ENCODE data around the gene GUCY1A1.

GUCY1A1 gene

GRCh38 chr4:155659176-155659575, 7.5 kb upstream of the GUCY1A1 start:
- no peak for DNase-seq (ENCODE audit: low read depth, low spot score)

- DNase-seq (ENCODE audit: low read depth, low spot score): no peak
Observed at GRCh38 chr4:155660436-155660835, 6.2 kb upstream of the GUCY1A1 start.

GRCh38 chr4:155665054-155665453, 1.6 kb upstream of the GUCY1A1 start:
- no peak for DNase-seq (ENCODE audit: low read depth, low spot score)

DNA sequence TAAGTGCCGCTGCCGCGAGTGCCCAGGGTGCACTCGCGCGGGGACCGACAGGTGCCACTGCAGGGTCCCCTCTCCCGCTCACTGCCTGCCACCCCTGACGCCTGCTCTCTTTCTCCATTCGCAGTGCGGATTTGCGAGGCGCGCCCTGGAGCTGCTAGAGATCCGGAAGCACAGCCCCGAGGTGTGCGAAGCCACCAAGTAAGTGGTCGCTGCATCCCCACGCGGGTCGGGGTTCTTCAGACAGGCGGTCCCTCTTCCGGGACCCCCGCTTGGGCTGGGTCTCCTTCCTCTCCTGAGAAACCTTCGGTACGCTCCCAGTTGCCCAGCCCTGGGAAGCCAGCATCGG, 547 bp downstream of the GUCY1A1 start:
- no peak for DNase-seq (ENCODE audit: low read depth, low spot score)

GRCh38 chr4:155667568-155668511, 1.2 kb downstream of the GUCY1A1 start:
- no peak for DNase-seq (ENCODE audit: low read depth, low spot score)

DNA sequence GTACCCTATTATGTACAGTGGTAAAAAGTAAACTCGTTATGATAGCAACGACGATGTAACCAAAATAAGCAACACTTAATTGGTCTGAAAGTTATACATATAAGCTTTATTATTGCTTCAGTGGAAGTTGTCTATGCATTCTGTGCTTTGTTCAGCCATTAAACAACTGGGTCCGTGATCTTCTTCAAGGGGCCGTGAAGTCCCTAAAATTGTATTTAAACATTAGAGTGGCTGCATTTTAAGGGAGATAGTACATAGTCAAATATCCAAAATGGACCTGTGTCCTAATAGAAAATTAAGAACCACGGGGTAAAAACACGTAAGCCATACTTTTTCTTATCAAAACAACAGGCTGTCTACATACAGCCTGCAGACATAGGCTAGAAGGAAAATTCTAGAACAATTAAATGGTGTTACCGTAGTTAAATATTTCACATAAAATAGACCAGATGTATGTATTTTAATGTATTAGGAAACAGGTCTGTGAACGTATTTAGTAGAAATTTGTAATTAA, 2.1 kb downstream of the GUCY1A1 start:
- no peak for DNase-seq (ENCODE audit: low read depth, low spot score)

DNA sequence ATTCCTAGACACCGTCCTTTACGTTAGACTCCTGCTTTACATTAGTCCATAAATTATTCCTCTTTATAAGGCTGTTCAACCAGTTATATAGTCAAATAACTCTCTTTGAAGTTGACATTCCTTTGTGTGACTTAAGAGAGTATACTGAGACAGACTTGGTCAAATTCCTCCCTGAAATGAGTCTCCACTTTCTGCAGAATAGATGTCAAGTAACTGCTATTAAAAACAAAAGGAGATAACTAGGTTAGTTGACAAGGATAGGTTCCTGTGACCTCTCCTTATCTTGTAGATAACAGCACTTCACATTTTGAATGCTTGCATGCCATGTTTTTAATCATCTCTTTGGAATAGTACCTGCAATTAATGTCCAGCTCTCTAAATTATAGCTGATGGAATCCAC, 5.7 kb downstream of the GUCY1A1 start:
- no peak for DNase-seq (ENCODE audit: low read depth, low spot score)

GRCh38 chr4:155673453-155673979, 6.9 kb downstream of the GUCY1A1 start:
- DNase-seq (ENCODE audit: low read depth, low spot score): no peak

GRCh38 chr4:155674669-155675071, 8.0 kb downstream of the GUCY1A1 start:
- DNase-seq (ENCODE audit: low read depth, low spot score): no peak

GRCh38 chr4:155675709-155676429, 9.2 kb downstream of the GUCY1A1 start:
- DNase-seq (ENCODE audit: low read depth, low spot score): no peak

GRCh38 chr4:155676430-155676825, 9.8 kb downstream of the GUCY1A1 start:
- no peak for DNase-seq (ENCODE audit: low read depth, low spot score)

GRCh38 chr4:155678011-155678410, 11.4 kb downstream of the GUCY1A1 start:
- DNase-seq (ENCODE audit: low read depth, low spot score): no peak

GRCh38 chr4:155679343-155679742, 12.7 kb downstream of the GUCY1A1 start:
- no peak for DNase-seq (ENCODE audit: low read depth, low spot score)

DNA sequence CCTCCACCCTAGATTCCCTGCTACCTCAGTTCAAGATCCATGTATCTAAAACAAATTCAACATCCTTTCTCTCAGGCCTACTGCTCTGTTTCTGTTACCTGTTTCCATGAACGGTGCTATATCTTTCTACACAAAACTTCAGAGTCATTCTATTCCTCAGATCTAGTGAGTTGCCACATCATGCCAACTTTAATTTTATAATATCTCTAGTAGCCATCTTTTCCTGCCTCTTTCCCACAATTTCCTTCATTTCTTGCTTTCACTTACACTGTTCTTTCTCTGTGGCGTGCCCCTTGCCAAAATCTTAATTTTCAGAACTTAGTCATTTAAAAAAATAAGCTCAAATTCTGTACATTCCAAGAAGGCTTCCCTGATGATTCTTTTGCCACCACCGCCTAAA, 15.2 kb downstream of the GUCY1A1 start:
- no peak for DNase-seq (ENCODE audit: low read depth, low spot score)

- no peak for DNase-seq (ENCODE audit: low read depth, low spot score)
Observed at GRCh38 chr4:155684423-155684822, 17.8 kb downstream of the GUCY1A1 start.

- no peak for DNase-seq (ENCODE audit: low read depth, low spot score)
Observed at GRCh38 chr4:155684892-155685541, 18.4 kb downstream of the GUCY1A1 start.

- DNase-seq (ENCODE audit: low read depth, low spot score): no peak
Observed at GRCh38 chr4:155687380-155687982, 20.8 kb downstream of the GUCY1A1 start.

DNA sequence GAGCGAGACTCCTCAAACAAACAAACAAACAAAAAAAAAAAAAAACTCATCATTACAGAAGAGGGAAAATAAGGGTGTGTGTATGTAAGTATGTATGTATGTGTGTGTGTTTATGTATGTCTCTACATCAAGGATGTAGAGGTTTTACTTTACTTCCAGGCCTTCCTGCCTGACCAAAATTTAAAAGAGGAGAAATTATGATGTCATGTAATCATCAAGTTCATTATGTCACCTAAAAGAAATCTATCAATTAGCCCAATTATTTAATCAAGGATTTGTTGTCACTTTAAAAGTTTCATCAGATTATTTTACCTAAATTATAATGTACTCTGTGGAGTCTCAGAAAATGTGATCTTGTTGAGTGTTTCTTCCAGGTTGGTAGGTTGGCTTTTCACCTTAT, 21.6 kb downstream of the GUCY1A1 start:
- DNase-seq (ENCODE audit: low read depth, low spot score): no peak

GRCh38 chr4:155688860-155689259, 22.2 kb downstream of the GUCY1A1 start:
- no peak for DNase-seq (ENCODE audit: low read depth, low spot score)

GRCh38 chr4:155690044-155690837, 23.6 kb downstream of the GUCY1A1 start:
- no peak for DNase-seq (ENCODE audit: low read depth, low spot score)

DNA sequence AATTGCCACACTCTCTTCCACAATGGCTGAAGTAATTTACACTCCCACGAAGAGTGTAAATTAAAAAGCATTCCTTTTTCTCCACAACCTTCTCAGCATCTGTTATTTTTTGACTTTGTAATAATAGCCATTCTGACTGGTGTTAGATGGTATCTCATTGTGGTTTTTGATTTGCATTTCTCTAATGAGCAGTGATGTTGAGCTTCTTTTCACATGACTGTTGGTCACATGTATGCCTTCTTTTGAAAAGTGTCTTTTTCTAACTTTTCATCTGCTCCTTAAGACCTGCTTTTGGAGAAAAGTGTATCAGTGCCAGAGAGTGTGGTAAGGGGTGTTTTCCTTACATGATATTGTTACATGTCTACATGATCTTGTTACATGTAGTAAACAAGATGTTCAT, 25.7 kb downstream of the GUCY1A1 start:
- no peak for DNase-seq (ENCODE audit: low read depth, low spot score)
